AG20443 (cell line): ENCODE data around the gene YPEL5.
"Not testable (repeated sequence)": the region's sequence is repeated elsewhere in the genome, so short reads cannot be mapped to it uniquely, and the experiment has no call there.

Experiments
- DNase-seq: peaks from one replicate; pipeline ENCODE4 v3.0.0; 2012; ENCODE audit warnings: low spot score, mixed read lengths

Gene YPEL5

DNA sequence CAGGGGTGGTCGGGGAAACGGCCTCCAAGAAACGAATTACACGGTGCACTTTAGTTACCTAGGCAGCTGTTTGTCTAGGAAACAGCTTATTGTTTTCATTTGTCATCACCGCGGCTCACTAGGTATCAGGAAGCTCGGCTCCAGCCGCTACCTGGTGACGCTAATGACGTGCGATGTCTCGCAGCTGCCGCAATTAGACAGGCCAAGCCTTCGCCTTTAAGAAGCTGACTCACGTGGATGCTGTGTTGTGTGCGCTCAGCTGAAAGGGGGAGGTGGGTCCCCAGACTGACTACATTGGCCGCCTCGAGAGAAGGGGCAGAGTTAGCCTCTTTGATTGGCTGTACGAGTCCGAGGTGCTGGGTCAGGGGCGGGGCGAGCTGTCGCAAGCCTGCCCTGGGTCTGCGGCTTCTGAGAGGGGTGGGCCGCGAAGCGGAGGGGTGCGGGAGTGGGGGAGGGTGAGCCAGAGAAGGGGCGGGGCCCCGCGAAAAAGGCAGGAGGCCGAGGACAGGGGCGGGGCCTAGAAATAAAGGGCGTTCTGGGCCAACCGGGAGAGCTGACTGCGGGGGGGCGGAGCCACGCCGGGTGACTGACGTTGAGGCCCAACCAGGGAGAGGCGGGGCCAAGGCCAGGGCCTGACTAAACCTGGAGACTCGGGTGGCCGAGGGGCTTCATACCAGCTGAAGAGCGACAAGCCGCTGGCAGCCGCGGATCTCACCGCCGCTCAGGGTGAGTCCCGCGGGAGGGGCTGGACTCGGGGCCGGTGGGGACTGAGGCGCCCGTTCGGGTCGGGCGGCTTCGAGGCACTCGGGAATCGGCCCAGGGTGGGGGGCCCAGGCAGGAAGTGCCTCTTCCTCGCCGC lies at the start of gene YPEL5:
Gene YPEL5 (plus strand): TSS at position 671 of the 859 bp plus-strand sequence. CDS start 9,645 bp downstream, outside the sequence.
- DNase-seq = peak; percentile 98

DNA sequence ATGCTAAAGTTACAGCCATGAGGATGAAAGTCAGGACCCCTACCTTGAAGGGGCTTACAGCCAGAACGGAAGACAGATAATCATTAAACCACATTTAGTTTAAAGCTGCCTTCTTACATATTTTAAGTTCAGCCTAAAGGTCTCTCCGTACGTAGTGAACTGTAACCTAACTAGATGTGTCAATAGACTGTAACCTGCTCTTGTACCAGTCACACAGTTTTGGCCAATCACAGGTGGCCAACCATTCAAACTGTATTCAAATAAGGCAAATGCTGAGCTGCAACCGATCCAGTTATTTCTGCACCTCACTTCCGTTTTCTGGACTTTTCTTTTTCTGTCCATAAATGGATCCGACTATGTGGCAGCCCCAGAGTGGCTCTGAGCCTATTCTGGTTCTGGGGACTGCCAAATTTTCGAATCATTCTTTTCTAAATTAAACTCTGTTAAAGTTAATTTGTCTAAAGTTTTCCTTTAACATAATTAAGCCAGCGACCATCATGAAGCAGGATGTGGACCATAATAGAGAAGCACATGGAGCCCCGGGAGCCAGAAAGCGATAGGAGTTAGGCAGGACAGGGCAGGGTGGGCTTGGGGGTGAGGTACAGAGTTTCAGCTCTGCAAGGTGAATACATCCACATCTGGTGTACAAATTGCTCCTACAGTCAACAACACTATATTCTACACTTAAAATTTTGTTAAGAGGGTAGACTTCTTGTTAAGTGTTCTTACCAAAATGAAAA lies 48.4 kb upstream of the YPEL5 start:
- DNase-seq = no peak

DNA sequence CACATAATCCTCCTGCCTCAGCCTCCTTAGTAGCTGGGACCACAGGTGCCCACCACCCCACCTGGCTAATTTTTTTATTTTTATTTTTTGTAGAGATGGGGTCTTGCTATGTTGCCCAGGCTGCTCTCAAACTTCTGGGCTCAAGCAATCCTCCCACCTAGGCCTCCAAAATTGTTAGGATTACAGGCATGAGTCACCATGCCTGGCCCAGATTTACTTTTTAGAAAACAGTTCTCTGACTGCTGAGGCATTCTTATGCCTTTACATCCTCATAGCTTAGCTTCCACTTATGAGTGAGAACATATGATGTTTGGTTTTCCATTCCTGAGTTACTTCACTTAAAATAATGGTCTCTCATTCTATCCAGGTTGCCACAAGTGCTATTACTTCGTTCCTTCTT lies 47.4 kb upstream of the YPEL5 start:
- DNase-seq = not testable (repeated sequence)

DNA sequence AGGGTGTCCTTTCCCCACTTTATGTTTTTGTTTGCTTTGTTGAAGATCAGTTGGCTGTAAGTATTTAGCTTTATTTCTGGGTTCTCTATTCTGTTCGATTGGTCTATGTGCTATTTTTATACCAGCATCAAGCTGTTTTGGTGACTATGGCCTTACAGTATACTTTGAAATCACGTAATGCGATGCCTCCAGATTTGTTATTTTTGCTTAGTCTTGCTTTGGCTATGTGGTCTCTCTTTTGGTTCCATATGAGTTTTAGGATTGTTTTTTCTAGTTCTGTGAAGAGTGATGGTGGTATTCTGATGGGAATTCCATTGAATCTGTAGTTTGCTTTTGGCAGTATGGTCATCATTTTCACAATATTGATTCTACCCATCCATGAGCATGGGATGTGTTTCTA lies 46.1 kb upstream of the YPEL5 start:
- DNase-seq = not testable (repeated sequence)

DNA sequence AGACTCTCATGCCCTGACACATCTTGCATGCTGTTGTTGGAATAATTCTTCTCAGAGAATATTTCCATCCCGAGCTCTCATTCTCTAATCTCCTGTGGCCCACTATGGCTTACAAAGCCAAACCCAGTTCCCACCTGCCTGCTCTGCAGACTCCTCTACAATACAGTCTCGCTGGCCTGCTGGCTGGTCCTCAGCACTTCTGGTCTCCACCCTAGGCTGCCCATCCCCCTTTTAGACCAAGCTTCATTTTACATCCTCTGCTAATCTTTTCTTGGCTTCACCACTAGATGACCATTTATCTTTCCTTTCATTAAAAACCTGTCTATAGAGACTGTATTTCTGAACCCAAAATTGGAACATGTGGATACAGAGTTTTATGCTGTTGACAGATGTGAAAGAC lies 42.5 kb upstream of the YPEL5 start:
- DNase-seq = no peak

DNA sequence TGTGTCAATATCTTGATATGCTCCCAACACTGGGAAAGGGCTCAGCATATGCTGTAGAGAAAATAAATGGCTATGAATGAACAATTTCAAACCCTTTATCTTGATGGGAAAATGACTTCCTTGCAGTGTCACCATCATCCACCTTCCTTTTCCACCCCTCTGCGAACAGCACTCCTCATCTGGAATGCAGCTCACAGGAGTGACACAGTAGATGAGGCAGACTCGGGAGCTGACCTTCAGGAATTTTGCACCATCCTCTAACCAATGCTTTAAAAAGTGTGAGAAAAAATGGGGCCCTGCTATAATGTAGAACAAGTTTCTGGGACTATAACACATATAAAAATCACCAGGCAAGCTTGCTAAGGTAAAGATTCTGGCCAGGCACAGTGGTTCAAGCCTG lies 41.3 kb upstream of the YPEL5 start:
- DNase-seq = peak; percentile 47

DNA sequence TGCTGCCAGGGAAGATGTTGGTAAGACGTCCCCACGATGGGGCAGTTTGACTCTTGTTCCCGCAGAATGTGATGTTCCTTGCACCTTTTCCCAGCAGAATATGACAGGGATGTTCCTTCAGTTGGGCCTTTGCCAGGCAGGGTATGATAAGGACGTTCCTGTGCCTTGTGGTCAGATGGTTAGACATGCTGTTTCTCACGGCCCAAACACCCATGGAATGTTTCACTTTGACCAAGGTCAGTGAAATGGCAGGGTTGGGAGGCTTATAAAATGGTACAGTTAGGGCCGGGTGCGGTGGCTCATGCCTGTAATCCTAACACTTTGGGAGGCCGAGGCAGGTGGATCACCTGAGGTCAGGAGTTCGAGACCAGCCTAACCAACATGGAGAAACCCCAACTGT lies 40.3 kb upstream of the YPEL5 start:
- DNase-seq = peak; percentile 42

DNA sequence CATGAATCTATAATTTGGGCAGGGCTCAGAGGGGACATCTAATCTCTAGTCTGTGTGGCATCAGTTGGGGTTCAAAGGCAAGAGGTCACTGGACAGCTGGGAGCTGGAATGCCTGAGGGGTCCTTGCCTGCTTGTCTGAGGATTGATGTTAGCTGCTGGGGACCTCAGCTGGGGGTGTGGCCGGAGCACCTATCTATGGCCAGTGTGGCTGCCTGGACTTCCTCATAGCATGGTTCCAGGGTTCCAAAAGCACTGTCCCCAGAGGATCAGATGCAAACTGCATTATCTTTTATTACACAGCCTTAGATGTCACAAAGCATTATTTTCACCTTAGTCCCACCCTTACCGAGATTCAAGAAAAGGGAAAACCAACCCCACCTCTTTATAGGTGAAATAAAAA lies 38.6 kb upstream of the YPEL5 start:
- DNase-seq = no peak

DNA sequence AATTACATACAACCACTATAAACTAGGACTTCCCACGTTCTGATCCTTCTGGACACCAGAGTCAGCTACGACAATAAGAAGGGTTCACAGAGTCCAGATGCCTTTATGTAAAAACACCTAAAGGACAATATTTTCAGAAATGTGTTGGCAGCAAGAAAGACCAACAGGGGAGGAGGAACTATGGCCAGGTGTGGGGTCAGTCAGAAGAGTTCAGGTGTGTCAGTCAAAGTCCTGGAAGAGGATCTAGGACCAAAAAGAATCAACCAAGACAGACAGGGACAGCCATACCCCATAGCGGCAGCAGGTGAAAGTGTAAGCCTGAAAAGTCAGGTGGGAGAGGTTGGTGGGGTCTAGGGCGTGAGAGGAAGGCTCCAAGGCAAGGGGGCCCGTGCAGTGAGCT lies 38.0 kb upstream of the YPEL5 start:
- DNase-seq = no peak

DNA sequence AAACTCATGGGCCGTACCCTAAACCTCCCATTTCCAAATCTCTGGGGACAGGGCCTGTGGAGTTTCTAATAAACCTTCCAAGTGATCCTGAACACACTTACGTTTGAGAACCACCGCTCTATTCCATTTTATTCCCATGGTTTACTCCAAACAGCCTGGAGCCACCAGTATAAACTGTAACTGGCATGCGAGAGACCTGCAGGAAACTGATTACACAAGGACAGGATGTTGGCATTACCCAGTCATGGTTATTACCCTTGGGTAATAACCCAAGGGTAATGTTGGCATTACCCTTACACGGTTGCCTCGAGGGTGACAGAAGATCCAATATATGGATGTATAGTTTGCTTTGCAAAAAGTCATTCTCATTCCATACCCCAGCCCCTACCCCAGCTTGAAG lies 37.0 kb upstream of the YPEL5 start:
- DNase-seq = no peak

DNA sequence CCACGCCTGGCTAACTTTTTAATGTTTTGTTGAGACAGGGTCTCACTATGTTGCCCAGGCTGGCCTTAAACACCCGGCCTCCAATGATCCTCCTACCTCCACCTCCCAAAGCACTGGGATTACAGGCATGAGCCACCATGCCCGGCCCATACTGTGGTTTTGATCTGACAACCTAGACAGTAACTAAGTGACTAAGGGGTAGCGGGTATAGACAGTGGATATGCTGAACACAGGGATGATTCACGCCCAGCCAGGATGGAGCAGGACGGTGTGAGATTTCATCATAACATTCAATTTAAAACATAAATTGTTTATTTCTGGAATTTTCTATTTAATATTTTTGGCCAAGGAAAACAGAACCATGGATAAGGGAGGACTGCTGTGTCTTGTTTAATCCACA lies 36.0 kb upstream of the YPEL5 start:
- DNase-seq = no peak

DNA sequence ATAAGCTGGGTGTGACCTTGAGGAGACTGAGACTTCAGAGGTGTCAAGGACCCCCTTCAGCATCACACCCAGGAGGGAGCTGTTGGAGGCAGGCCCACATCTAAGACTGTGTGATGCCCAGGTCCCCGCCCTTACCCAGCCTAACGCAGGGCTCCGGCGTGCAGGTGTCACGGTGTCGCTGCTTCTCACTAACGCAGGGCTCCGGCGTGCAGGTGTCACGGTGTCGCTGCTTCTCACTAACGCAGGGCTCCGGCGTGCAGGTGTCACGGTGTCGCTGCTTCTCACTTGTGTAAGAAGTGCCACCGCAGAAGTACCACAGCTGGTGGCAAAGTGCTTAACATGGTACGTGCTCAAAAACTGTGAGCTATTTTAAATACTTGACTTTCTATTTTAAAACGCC lies 35.6 kb upstream of the YPEL5 start:
- DNase-seq = not testable (repeated sequence)

DNA sequence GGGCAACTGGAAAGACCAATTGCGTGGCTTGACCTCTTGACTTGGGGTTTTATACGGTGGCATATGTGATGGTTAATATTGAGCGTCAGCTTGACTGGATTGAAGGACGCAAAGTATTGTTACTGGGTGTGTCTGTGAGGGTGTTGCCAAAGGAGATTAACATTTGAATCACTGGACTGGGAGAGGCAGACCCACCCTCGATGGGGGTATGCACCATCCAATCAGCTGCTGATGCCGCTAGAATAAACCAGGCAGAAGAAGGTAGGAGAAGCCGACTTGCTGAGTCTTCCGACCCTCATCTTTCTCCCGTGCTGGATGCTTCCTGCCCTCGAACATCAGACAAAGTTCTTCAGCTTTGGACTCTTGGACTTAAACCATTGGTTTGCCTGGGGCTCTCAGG lies 34.2 kb upstream of the YPEL5 start:
- no peak for DNase-seq

DNA sequence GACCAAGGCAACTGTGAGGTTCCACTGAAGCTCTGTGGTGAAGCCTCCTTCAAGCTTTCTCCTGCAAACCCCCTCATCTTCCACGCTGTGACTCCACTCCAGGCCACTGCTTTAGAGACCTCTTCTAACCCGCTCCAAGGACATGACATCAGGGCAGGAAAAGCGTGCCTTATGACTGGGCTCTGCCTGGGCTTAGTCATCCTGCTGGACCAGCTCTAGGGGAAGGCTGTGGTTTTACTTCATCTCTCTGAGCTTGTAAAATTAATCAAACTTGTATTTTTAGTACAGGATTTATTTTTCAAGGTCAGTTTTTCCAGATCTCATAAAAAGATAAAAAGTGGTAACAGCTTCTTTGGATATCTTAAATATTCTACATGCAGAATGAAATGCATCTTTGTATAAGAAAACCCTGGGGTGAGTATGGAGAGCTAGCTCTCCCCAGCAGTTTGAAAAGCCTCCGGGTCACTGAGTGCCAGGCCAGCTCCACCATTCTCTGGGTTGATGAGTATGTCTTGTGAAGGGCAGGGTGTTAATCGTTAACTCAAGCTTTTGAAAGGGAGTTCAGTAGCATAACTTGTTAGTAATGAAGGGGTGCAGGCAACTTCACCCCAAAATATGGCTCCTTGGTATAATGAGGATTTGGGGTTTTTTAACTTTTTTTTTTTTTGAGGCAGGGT lies 33.1 kb upstream of the YPEL5 start:
- DNase-seq = peak; percentile 94

DNA sequence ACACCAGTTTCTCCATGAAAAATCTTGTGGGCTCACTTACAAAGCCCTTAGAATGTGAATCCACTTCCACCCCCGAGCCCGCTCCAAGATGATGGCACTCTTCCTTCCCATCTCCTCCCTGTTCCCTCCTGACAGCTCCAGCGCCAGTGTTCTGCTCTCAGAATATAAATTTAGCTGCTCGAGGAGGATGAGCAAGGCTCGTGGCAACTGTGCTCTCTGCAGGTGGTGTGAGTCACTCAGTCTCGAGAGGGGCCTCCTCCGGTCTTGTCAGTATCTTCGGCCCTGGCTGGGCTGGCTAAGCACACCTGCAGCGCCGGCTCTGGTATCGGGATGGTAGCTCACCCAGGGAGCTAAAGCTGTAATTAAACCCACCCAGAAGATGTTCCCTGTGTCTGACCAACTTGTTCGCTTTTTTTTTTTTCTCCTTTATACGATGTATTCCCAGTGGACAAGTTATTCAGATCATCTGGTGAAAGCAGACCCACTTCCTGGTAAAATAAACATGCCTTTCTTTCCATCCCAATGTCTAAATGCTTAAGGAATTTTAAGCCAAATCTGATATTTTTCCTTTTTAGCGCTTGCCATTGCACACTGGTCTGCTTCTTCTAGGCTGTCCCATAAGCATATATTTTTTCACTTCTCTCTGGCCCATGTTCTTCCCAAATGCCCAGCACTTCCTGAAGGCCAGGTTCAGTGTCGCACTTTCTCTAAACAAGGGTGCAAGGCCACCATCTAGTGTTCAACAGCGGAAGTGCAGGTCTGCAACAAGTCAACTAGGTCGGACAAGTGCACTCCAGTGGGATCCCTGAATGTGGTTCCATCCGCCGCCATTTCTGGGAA lies 31.4 kb upstream of the YPEL5 start:
- peak; percentile 81 for DNase-seq

DNA sequence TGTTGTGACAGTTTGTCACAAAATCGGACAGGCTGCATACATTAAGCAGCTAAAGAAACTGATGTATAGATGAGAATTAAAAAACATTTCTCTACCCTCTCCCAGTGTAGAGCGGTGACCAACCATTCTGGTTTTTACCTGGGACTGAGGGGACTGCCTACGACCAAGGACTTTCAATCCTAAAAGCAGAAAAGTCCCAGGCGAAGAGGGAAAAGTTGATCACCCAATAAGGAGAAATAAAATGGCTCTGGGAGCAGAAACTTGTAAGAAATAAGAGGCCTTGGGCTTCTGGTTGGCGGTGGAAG lies 30.9 kb upstream of the YPEL5 start:
- DNase-seq = no peak

DNA sequence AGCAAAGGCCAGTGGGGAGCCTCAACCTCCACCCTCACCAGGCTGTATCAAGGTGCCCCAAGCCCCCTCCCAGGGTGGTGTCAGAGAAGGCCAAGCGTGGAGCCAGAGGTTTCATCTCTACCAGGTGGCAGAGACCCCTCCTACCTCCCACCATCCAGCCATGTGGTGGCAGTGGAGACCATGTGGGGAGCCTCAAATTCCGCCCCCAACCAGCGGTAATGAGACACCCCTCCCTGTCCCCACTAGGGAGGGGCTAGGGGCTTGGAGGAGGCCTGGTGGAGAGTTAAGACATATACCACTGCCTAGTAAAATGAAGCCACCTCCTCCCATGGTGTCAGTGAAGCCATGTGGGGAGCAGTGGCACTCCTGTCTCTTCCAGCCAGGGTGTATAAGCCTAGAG lies 24.4 kb upstream of the YPEL5 start:
- DNase-seq = no peak

DNA sequence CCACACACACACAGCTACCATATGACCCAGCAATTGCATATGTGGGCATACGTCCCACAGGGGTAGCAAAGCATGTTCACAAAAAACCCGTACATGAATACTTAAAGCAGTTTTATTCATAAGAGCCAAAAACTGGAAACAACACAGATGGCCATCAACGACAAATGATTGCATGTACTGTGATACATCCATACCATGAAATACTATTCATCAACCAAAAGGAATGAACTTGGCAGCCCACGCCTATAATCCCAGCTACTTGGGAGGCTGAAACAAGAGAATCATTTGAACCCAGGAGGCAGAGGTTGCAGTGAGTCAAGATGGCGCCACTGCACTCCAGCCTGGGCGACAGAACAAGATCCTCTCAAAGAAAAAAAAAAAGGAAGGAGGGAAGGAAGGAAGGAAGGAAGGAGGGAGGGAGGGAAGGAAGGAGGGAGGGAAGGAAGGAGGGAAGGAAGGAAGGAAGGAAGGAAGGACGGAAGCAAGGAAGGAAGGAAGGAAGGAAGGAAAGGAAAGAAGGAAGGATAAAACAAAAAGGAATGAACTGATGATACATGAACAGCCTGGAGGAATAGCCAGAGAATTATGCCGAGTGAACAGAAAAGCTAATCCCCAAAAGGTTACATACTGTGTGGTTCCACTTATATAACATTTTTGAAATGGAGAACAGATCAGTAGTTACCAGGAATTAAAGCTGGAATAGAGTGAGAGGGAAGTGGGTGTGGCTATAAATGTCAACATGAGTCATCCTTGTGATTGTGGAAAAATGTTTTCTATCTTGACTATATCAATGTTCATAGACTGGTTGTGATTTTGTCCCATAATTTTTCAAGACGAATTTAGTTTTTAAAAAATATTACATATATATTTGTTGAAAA lies 19.6 kb upstream of the YPEL5 start:
- peak; percentile 39 for DNase-seq

DNA sequence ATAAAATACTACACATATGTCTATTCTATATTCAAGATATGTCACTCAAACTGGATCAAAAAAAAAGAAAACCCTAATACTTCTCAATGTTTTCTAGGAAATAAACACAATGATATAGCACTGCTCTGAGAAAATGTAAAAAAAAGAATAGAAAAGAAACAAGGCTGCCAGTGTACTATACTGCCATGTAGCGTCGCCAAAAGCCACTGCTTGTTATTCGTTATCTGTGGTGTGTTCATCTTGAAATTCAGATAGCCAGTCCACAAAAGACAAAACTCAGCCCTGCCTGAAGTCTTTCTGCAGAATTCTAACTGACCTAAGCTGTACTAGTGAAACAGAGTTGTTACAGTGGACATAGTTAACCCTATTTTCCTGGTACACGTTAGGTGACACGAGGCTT lies 12.2 kb upstream of the YPEL5 start:
- no peak for DNase-seq

DNA sequence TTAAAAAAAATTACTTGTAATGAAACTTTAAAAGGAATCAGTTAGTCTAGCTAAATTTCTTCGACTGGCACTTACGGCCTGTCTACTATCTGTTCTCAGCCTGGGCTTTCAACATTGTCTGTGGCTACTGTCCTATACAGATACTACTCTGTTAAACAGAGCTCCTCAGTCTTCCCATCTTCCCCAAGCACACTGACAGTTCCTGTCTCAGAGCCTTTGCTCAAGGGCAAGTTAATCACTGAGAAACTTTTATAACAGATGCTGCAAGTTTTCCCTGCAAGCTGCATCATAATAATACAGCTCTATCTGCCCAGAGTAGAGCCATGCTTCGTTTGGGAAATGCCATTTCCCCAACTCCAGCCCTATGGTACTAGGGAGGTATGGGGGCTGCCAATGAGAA lies 11.3 kb upstream of the YPEL5 start:
- no peak for DNase-seq

DNA sequence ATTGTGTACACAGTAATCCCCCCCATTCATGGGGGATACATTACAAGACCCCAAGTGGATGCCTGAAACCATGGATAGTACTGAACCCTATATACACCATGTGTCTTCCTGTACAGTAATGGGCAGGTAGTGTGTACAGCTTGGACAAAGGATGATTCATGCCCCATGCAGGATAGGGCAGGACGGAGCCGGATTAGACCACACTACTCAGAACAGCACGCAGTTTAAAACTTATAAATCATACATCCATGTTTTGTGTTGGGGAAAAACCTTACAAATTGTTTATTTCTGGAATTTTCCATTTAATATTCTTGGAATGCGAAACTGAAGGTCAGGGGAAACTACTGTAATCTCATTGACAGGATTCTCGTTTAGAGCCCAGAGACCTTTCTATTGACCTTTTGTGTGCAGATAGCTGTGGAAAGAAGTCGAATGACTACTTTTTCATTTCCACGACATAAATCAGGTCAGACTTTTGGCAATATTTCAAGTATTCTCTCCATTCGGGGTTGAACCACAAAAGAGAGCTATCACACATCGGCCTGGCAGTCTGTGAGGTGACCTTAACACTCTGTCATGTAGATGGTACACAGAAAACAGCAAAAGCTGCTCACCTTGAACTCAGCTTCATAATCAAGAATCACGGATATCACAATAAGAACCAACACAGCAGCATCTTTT lies 9.9 kb upstream of the YPEL5 start:
- DNase-seq = no peak
